GM19351 (cell line): ENCODE data around the gene SOHLH1.

Experiments used
- ATAC-seq: cut with Tn5 transposase; IDR thresholded peaks from one replicate; pipeline ENCODE4 v1.9.1; 2021; ENCODE audit warnings: mild to moderate bottlenecking, moderate library complexity; ENCODE audit not compliant: unreplicated experiment

The SOHLH1 gene

DNA sequence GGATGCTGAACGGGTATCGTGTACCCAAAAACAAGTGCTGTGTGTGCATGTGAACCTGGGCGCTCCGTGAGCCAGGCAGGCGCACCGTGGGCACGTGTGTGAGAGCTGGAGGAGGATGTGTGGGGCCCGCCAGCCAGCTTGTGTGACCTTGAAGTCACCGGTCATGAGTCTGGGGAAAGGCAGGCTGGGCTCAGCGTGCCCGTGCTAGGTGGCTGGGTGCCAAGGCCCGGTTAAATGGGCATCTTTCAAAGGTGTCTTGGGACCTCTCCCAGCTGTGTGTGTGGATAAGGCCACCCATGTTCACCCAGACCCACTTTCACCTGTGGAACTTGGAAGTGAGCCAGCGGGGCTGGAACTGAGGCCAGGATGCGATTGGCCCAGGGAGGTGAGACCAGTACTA is 6.1 kb upstream of the SOHLH1 start:
- no peak for ATAC-seq

DNA sequence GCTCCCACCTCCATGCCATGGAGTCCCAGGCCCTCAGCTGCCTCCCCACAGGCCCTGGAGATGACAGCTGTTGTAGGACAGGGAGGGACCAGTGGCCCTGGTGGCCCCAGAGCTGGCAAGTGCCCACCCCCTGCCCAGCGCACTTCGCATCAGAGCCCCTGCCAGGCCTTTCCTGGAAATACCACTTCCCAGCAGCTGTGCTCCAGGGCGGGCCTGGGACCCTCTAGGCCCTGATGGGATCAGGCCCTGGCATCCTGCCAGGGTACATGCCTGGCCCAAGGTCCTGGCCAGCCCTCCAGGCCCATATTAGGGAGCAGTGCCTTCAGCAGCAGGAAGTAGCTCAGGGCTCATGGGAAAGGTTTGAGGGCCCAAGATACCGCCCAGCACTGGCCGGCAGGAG is 5.2 kb upstream of the SOHLH1 start:
- ATAC-seq, result no peak

DNA sequence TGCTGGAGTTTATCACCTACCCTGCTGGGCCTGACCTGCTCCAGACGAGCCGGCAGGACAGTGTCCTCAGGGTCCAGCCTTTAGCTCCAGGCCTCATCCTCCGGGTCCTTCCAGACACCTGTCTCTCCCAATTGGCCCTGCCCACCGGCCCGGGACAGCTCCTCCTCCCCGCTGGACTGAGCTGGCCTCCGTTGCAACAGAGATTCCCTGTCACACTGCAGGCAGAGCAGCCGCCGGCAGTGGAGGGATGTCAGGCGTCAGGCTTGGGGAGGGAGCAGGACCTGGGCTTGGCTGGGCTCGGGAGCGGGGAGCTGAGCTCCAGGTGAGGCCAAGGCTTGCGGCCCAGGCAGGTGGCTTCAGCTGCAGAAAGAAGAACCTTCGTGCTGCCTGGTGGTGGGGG is 4.4 kb upstream of the SOHLH1 start:
- no peak for ATAC-seq

DNA sequence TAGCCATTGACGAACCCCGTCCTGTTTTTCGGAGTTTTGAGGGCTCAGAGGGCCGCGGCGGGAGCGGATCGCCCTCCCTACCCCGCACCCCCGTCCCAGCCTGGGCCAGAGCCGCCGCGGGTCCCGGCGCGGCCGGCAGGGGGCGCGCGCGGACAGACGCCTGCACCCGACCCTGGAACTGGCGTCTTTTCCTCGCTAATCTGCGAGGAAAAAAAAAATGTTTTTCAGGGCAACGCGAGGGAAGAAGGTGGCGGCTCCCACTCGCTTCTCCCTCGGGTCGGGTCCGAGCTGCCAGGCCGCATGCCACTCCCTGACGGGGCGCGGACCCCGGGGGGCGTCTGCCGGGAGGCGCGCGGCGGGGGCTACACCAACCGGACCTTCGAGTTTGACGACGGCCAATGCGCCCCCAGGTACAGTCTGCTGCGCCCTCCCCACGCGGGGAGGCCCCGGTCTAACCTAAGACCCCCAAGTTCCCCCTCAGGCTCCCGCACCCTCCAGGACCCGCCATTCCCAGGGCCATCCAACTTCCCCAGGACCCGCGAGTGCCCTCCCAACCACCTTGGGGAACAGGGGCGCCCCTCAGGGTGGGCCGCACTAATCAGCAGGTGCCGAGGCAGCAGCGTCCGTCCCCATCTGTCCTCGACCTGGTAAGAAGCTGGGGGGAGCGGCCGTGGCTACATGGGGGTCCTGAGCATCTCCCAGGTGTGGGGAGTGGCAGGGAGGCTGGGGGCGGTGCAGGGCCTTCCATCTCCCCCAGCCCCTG is 2.9 kb upstream of the SOHLH1 start, which contains the start of gene KCNT1:
Gene KCNT1, plus strand, starts transcription at position 227 of the 763 bp plus-strand sequence. Its CDS starts 74 bp downstream, at position 301.
- ATAC-seq, result no peak

DNA sequence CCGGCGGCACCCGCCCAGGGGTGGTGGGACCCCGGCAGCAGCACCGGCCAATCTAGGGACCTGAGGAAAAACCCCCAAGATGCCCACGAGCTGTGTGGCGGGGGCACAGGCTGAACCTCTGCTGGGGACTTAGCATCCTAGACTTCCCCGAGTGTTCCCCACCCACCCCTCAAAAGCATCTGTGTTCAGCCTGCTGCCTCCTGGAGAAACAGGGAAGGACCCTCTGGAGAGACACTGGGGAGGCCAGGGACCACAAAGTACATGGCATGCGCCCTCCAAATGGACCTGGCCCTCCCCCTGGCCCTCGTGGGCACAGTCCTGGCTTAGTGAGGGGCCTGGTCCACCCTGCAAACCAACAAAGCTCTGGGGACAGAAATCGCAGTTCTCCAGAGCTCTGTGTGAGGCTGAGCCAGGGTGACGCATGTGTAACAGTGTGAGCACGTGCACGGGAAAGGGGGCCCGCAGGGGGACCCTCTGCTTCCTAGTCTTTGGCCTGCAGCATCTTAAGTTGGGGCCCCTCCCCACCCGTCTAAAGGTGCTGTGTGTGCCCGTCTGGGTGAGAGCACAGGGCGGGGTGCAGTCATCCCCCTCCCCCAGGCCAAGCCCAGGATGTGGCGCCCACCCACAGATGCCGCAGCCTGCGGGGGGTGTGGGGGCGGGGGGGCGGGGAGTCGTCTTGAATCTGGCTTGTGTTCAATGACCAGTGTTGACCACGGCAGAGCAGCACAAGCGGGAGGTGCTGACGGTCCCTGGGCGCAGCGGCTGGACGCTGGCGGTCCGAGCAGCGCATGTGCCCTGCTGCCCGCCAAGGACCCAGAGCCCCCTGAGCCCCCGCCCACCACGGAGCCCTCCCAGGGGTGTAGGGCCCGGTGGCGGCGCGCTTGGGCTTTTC is 2.0 kb upstream of the SOHLH1 start:
- no peak for ATAC-seq

DNA sequence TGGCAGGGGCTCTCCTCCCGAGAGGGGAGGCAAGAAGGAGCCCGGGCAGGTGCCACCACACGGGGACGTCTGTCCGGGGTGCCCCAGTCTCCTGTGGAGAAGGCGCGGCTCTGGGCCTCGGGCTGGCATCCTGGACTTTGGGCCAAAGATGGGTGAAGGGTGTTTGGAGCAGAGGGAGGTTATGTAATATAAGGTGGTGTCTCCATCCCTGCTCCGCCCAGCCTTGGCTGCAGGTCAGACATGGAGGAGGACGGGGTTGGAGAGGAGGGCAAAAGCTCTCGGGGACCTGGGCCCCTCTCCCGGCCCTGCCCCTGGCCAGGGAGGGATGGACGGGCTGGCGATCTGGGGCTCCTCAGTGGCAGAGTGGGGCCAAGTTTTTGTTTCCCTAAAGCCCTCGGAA is 1.2 kb upstream of the SOHLH1 start:
- no peak for ATAC-seq

GRCh38 chr9:135698767-135699166 is 514 bp downstream of the SOHLH1 start:
- no peak for ATAC-seq

- no peak for ATAC-seq
Observed at GRCh38 chr9:135698236-135698635, 1.0 kb downstream of the SOHLH1 start.

GRCh38 chr9:135697226-135697625 is 2.1 kb downstream of the SOHLH1 start:
- ATAC-seq, result no peak

GRCh38 chr9:135696446-135696845 is 2.8 kb downstream of the SOHLH1 start:
- ATAC-seq, result no peak

- no peak for ATAC-seq
Observed at GRCh38 chr9:135695642-135696041, 3.6 kb downstream of the SOHLH1 start.

- no peak for ATAC-seq
Observed at GRCh38 chr9:135695036-135695435, 4.2 kb downstream of the SOHLH1 start.

- ATAC-seq, result no peak
Observed at GRCh38 chr9:135694414-135694813, 4.9 kb downstream of the SOHLH1 start.

- ATAC-seq, result no peak
Observed at GRCh38 chr9:135693771-135694170, 5.5 kb downstream of the SOHLH1 start.

GRCh38 chr9:135693265-135693664 is 6.0 kb downstream of the SOHLH1 start:
- ATAC-seq, result no peak

GRCh38 chr9:135692410-135692809 is 6.9 kb downstream of the SOHLH1 start:
- no peak for ATAC-seq

DNA sequence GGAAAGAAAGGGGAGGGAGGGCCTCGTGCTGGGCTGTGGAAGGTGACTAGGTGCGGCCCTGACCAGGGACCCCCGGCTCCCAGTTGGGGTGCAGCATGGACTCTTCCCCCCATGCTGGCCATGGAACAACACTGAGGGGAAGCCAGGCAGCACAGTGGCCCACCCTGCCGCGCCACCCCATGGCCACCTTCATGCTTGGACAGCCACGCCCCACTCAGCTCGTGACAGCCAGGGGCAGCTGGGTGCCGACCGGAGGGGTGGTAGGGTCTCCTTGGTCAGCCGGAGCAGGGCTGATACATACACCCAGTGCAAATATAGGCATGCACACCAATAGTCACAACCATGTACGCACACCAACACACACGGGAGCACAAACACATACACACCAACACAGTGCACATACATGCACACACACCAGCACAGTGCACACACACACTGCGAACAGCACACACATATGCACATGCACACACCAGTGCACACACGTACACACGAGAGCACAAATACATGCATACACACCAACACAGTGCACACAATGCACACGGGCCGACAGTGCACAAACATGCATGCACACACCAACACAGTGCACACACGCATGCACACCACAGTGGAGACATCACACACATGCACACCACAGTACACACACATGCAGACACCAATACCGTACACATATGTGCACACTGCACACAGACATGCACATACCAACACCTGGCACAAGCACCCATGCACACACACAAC is 8.3 kb downstream of the SOHLH1 start:
- ATAC-seq, result no peak

GRCh38 chr9:135689011-135689410 is 10.3 kb downstream of the SOHLH1 start:
- no peak for ATAC-seq

- no peak for ATAC-seq
Observed at GRCh38 chr9:135687216-135687615, 12.1 kb downstream of the SOHLH1 start.

DNA sequence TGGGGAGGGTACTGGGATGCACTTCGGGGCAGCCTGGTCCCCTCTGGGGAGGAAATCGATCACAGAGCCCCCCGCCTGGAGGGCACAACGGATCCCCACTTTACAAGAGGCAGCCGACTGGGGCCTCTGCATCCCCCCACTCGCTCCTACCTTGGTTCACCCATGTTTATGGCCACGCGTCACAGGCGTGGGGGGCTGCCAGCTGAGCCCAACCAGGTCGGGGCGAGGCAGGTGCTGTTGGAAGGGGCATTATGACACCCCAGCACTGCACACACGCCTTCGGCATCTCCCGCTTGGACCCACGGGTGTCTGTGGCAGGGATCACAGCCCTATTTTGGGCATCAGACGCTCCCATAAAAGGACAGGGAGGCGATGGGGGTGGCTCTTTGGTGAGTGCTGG is 14.6 kb downstream of the SOHLH1 start:
- no peak for ATAC-seq

DNA sequence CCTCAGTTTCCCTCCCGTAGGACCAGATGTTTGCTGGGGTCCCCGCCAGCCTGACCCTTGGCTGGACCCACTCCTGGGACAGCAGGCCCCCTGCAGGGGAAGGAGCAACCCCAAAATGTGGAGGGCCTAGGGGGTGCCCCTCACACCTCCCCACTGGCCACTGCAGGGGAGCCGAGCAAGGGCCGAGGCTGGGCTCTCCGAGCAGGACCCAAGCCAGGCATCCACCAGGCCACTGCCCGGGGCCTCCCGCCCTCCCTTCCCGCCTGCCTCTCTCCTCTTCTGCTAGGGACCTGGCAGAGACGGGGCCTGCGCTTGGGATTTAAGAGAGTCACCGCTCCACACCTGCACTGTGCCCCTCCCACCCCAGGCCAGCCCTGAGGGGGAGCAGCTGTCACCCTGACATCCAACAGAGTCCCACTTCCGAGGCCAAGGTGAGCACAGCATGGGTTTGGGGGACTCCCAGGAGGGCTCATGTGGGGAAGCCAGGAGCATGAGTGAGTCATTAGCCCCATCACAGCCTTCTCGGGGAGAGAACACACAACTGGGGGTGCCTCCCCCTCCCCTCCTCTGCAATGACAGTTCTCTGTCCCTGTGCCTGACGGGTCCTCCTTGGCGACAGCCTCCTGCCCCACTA is 15.8 kb downstream of the SOHLH1 start:
- no peak for ATAC-seq
